Left renal pelvis (tissue), 4 donors: Measurements from ENCODE around the gene TRIM69. TPM values are rescaled to one million over a fixed set of nuclear protein-coding genes. Genes with fewer than 3 reads are reported as not detected.
"Not testable (repeated sequence)": the region's sequence is repeated elsewhere in the genome, so short reads cannot be mapped to it uniquely, and the experiment has no call there.

Source experiments
- DNase-seq, 4 donors: peaks; one replicate each; pipeline ENCODE4 v3.0.0-alpha.2; 2013; ENCODE audit warnings: low read depth in 4 of 4, low spot score in 3 of 4
- polyA plus RNA-seq, 4 donors: library from polyadenylated mRNA; unstranded; fragments of 120-200 nt; gene quantifications; one replicate each; pipeline ENCODE4 v1.2.1, GENCODE V29; 2013; ENCODE audit not compliant: insufficient read length in 4 of 4

Gene TRIM69
- polyA plus RNA-seq, 4 donors, result 24.4 to 26.1 (median 24.9) TPM

GRCh38 chr15:44715797-44716334 is 20.5 kb upstream of the TRIM69 start:
- no peak for DNase-seq

DNA sequence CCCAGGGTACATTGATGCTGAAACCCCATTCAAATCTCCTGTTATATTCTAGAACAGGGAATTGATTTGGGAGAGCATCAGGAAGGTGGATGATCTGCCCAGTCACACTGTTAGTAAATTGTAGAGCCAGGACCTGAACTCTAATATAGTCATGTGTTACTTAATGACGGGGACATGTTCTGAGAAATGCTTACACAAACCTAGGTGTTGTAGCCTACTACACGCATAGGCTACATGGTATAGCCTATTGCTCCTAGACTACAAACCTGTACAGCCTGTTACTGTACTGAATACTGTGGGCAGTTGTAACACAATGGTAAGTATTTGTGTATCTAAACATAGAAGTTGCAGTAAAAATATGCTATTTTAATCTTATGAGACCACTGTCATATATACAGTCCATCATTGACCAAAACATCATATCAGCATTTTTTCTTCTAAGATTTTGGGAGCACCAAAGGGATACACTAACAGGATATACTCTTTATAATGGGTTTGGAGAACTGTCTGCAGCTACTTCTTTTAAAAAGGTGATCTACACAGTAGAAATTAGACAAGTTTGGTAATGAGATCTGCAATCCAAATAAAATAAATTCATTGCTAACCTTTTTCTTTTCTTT is 19.2 kb upstream of the TRIM69 start:
- DNase-seq, result no peak

GRCh38 chr15:44718180-44718926 is 18.0 kb upstream of the TRIM69 start:
- DNase-seq, result no peak

DNA sequence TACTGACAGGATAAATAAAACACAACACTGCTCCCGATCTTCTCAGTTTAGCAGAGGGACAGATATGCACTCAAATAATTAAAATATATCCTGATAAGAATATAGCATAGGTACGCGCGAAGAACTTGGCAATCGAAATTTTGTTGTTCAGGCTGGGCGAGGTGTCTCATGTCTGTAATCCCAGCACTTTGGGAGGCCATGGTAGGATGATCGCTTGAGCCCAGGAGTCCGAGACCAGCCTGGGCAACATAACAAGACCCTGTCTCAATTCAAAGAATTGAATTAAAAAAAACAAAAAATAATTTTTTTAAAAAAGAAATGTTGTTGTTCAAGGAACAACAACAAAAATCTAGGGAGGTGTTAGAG is 17.4 kb upstream of the TRIM69 start:
- DNase-seq, result no peak

GRCh38 chr15:44719293-44719999 is 16.9 kb upstream of the TRIM69 start:
- DNase-seq, result no peak

DNA sequence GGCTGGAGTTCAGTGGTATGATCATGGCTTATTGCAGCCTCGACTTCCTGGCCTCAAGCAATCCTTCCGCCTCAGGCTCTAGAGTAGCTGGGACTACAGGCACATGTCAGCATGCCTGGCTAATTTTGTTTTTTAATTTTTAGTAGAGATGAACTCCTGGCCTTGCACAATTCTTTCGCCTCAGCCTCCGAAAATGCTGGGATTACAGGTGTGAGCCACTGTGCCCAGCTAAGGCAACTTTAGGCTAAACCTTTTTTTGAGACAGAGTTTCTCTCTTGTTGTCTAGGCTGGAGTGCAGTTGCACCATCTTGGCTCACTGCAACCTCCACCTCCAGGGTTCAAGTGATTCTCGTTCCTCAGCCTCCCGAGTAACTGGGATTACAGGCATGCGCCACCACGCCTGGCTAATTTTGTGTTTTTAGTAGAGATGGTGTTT is 16.3 kb upstream of the TRIM69 start:
- not testable (repeated sequence) for DNase-seq

- DNase-seq, result no peak
These were observed 15.7 kb upstream of the TRIM69 start for GRCh38 chr15:44720460-44721176.

GRCh38 chr15:44722011-44722410 is 14.3 kb upstream of the TRIM69 start:
- no peak for DNase-seq

DNA sequence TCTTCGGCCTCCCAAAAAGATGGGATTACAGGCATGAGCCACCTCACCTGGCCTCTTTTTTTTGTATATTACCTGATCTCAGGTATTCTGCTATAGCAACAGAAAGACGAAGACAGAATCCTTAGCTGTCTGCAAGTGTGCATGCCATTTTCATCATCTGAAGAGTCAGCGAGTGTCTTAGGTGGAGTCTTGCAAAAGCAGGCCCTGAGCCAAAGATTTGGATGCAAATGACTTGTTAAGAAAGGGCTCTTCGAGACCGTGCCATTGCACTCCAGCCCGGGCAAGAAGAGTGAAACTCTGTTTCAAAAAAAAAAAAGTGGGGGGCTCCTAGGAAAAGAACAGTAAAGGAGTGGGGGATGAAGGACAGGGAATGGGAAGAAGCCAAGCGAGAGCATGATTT is 10.2 kb upstream of the TRIM69 start:
- no peak for DNase-seq

DNA sequence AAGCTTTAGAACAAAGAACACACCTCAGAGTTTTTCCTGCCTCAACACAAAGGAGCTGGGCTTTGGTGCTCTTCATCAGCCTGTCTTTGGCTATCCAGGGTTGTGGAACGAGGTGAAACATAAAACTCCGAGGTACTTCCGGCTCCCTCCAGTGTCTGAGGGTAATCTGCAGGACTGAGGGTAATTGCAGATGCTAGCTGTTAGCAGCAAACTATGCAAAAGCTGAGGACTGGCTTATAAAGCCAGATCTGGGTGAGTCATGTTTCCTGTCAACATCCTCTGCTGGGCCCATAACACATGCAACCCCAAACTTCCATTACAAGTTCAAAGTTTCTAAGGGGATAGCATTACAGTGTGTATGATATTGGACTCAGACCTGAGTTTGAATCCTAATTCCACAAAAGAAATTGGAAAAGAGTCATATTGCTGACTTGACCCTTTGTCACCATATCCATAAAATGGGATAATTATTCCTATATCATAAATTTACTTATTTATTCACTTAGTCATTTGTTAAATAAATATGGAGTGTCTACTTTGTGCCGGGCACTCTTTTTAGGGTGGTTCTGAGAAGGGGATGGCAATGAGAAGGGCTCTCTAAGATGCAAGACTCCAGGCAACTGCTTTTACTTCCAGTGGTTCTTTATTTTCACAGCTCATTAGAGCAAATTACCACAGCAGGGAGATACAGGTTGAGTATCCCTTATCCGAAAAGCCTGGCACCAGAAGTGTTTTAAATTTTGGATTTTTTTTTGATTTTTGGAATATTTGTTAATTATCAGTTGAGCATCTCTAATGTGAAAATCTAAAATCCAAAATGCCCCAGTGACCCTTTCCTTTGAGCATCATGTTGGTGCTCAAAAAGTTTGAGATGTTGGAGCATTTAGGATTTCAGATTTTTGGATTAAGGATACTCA is 9.5 kb upstream of the TRIM69 start:
- no peak for DNase-seq

- DNase-seq, result no peak
These were observed 8.7 kb upstream of the TRIM69 start for GRCh38 chr15:44727485-44728231.

DNA sequence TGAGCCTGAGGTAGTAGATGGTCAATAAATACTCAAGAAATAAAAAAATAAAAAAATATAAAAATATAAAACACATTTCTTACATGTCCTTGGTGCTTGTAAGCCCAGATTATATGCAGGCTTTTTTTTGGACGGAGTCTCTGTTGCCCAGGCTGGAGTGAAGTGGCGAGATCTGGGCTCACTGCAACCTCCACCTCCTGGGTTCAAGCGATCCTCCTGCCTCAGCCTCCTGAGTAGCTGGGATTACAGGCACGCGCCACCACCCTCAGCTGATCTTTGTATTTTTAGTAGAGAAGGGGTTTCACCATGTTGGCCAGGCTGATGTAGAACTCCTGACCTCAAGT is 8.1 kb upstream of the TRIM69 start:
- DNase-seq, result not testable (repeated sequence)

DNA sequence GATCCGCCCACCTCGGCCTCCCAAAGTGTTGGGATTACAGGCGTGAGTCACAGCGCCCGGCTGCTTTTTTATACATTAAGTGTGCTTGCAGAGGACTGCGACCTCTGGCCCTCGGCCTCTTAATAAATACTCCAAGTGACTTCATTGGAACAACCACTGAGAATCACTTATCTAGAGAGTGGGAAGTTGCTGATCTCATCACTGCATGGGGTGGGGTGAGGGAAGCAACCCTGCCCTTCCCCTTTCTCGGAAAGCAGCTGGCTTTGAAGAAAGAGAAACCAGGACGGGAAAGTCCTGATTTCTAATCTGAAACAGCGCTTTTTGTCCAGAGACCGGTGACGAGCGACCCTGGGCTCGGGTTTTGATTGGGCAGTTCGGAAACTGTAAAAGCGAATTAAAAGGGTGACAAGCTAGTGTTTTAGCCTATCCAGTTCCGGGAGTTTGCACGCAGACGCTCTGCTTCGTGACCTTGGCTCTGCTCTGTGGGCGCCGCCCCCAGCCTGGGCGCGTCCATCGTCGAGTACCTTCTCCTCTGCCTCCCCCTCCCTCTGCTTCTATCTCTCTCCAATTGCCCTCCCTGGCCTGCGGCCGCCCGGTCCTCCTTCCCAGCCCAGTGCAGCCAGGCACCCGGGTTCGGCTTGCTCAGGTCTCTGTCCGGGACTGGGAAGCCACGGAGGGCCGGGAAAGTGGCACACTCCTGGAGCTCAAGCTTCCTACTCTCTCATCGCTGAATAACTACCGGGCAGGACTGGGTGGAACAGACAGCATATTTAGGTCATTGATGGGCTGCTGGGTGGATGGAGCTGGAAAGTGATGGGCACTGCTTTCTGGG is 7.5 kb upstream of the TRIM69 start:
- peak; percentile 93 to 96 (median 94) for DNase-seq

GRCh38 chr15:44729408-44730127 is 6.8 kb upstream of the TRIM69 start:
- peak in 1 of 4 donors; percentile 35 for DNase-seq

DNA sequence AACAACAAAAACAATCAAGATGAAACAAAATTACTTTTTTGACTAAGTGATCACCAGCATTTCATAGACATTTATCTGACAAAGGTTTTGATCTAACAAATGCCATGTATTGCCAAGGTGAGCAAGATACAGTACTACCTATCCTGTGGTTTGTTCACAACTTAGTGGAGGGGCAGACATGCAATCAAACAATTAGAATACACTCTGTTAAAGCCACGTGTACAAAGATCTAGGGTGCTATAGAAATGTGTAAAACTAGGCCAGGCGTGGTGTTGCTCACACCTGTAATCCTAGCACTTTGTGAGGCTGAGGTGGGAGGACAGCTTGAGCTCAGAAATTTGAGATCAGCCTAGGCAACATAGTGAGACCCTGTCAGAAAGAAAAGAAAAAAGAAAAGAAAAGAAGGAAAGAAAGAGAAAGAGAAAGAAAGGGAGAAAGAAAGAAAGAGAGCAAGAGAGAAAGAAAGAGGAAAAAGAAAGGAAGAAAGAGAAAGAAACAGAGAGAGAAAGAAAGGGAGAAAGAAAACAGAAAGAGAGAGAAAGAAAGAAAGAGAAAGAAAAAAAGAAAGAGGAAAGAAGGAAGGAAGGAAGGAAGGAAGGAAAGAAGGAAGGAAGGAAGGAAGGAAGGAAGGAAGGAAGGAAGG is 1.4 kb upstream of the TRIM69 start:
- no peak for DNase-seq

GRCh38 chr15:44735482-44736180 is 697 bp upstream of the TRIM69 start:
- DNase-seq, result no peak
